Endothelial cell of umbilical vein (primary cell): ENCODE results near the gene ITGA5. TPM values are rescaled to one million over a fixed set of nuclear protein-coding genes. Genes with fewer than 3 reads are reported as not detected.

Experiments
- BruUV-seq: library from RNA; stranded (reverse); fragments of 400-500 nt; replicated peaks from 2 replicates; lab custom pipeline; 2021; lab: Mats Ljungman, UMichigan
- CTCF ChIA-PET: fragments of 300-600, 350-600 bp; sonication (Branson Sonifier 250); formaldehyde crosslinking; loops from one replicate; lab custom pipeline; 2021; ENCODE audit warnings: antibody characterized with exemption, inconsistent platforms; lab: Charles Lee
- POLR2A ChIA-PET: fragments of 300-600, 350-600 bp; sonication (Branson Sonifier 250); formaldehyde crosslinking; loops from one replicate; lab custom pipeline; 2021; ENCODE audit warnings: antibody characterized with exemption, inconsistent platforms; lab: Charles Lee
- DNase-seq: peaks from one replicate; pipeline ENCODE4 v3.0.0-alpha.2; 2011; ENCODE audit warnings: low read depth, low spot score
- FAIRE-seq: peaks from 2 replicates; lab custom pipeline; 2011; peaks lifted over from hg19 to GRCh38; lab: Jason Lieb, UNC
- H2AFZ ChIP-seq: 2 replicates; pipeline ENCODE4 v1.6.0; 2012; ENCODE audit warnings: low read depth, low read length, control low read depth, inconsistent platforms
- H3K27ac ChIP-seq: 2 replicates; pipeline ENCODE4 v1.5.1; 2011; ENCODE audit warnings: low read depth, mild to moderate bottlenecking, control low read depth, low read length, moderate library complexity; ENCODE audit not compliant: insufficient read depth
- H3K27me3 ChIP-seq, 2 experiments: 2 replicates each; pipeline versions ENCODE4 v1.6.0 to v1.6.1; 2011; ENCODE audit warnings: low read length in 2 of 2, mixed read lengths in 1 of 2; ENCODE audit not compliant: control insufficient read depth in 2 of 2, insufficient read depth in 2 of 2
- H3K36me3 ChIP-seq, 2 experiments: 2 replicates in 1 of 2; 3 replicates in 1 of 2; pipeline ENCODE4 v1.5.1; 2011; ENCODE audit warnings: low read length in 2 of 2, mild to moderate bottlenecking in 1 of 2, moderate library complexity in 1 of 2; ENCODE audit not compliant: control insufficient read depth in 2 of 2, insufficient read depth in 2 of 2; ENCODE audit errors: extremely low read depth in 1 of 2
- H3K4me1 ChIP-seq: 3 replicates; pipeline ENCODE4 v1.5.1; 2011; ENCODE audit warnings: mild to moderate bottlenecking, low read length; ENCODE audit not compliant: control insufficient read depth, insufficient read depth; ENCODE audit errors: extremely low read depth
- H3K4me2 ChIP-seq: 2 replicates; pipeline ENCODE4 v1.6.1; 2011; ENCODE audit warnings: low read length, control low read depth, mixed read lengths; ENCODE audit not compliant: insufficient read depth
- H3K4me3 ChIP-seq, 3 experiments: fragments of 200-600 bp in 1 of 3; sonication (generic), shearing (Covaris generic) in 1 of 3; replicated peaks in 1 of 3; 2 replicates each; pipeline ENCODE4 v1.5.1; 2011 to 2016; ENCODE audit warnings: control low read depth in 3 of 3, low read length in 3 of 3, mild to moderate bottlenecking in 2 of 3, inconsistent platforms in 1 of 3, low read depth in 1 of 3, moderate library complexity in 1 of 3; ENCODE audit not compliant: insufficient read depth in 1 of 3
- H3K79me2 ChIP-seq: 2 replicates; pipeline ENCODE4 v1.6.0; 2012; ENCODE audit warnings: low read length, inconsistent platforms; ENCODE audit not compliant: control insufficient read depth, insufficient read depth
- H3K9ac ChIP-seq: replicated peaks from 2 replicates; pipeline ENCODE3; 2011; ENCODE audit warnings: low read length, control low read depth; ENCODE audit not compliant: insufficient read depth; ENCODE audit errors: extremely low read depth
- H3K9me1 ChIP-seq: replicated peaks from 3 replicates; pipeline ENCODE4 v1.6.0; 2011; ENCODE audit warnings: mild to moderate bottlenecking, low read length; ENCODE audit not compliant: control insufficient read depth, insufficient read depth; ENCODE audit errors: extremely low read depth
- H3K9me3 ChIP-seq: replicated peaks from 2 replicates; pipeline ENCODE4 v1.5.1; 2012; ENCODE audit warnings: low read length, inconsistent platforms; ENCODE audit not compliant: control insufficient read depth, insufficient read depth
- H4K20me1 ChIP-seq: replicated peaks from 2 replicates; pipeline ENCODE3; 2011; ENCODE audit warnings: mild to moderate bottlenecking, low read length; ENCODE audit not compliant: control insufficient read depth, insufficient read depth; ENCODE audit errors: extremely low read depth
- CTCF ChIP-seq, 2 donors: IDR thresholded peaks; 1 replicate in 1 of 2; 2 replicates in 1 of 2; pipeline ENCODE4 v1.5.1; 2011; ENCODE audit warnings: low read length in 2 of 2, mild to moderate bottlenecking in 2 of 2, moderate library complexity in 2 of 2, control low read depth in 1 of 2, inconsistent platforms in 1 of 2, low read depth in 1 of 2; ENCODE audit not compliant: insufficient read depth in 1 of 2; ENCODE audit errors: extremely low read depth in 1 of 2
- EZH2 ChIP-seq: IDR thresholded peaks from 2 replicates; pipeline ENCODE4 v1.6.1; 2012; ENCODE audit warnings: borderline replicate concordance, low read depth, mild to moderate bottlenecking, moderate library complexity, low read length, inconsistent platforms; ENCODE audit not compliant: severe bottlenecking
- FOS ChIP-seq: IDR thresholded peaks from 2 replicates; pipeline ENCODE4 v1.6.1; 2011; ENCODE audit warnings: mild to moderate bottlenecking, low read length, moderate library complexity, borderline replicate concordance; ENCODE audit not compliant: insufficient read depth
- GATA2 ChIP-seq: IDR thresholded peaks from 2 replicates; pipeline ENCODE4 v1.7.0; 2011; ENCODE audit warnings: low read depth, mild to moderate bottlenecking, moderate library complexity, mixed read lengths, low read length; ENCODE audit not compliant: insufficient read length, insufficient read depth
- JUN ChIP-seq: IDR thresholded peaks from 2 replicates; pipeline ENCODE4 v1.6.1; 2011; ENCODE audit warnings: borderline replicate concordance, low read depth; ENCODE audit not compliant: insufficient read length, insufficient read depth
- MAX ChIP-seq: IDR thresholded peaks from 2 replicates; pipeline ENCODE4 v1.6.1; 2011; ENCODE audit not compliant: insufficient read depth, insufficient read length
- MYC ChIP-seq: IDR thresholded peaks from one replicate; pipeline ENCODE4 v1.6.1; 2011; ENCODE audit warnings: mild to moderate bottlenecking, low read depth, low read length
- POLR2A ChIP-seq: IDR thresholded peaks from 2 replicates; pipeline ENCODE4 v1.6.1; 2012; ENCODE audit warnings: low read depth, mild to moderate bottlenecking, control low read depth, low read length
- POLR2AphosphoS5 ChIP-seq: IDR thresholded peaks from 2 replicates; pipeline ENCODE4 v1.6.1; 2012; ENCODE audit warnings: low read depth, mild to moderate bottlenecking, control low read depth, low read length, moderate library complexity; ENCODE audit not compliant: insufficient read depth
- dilution Hi-C: fragments of 300-500 bp; cut with MboI; formaldehyde crosslinking; loops from one replicate; pipeline ENCODE4 v1.15.0; 2019; ENCODE audit warnings: low sequenced_read_pairs; ENCODE audit not compliant: extremely low pct_ligation_motif_present
- intact Hi-C: fragments of 100-400 bp; cut with micrococcal nuclease; formaldehyde crosslinking; loops from one replicate; pipeline ENCODE4 v1.10.0; 2022
- polyA plus RNA-seq, 4 experiments: library from polyadenylated mRNA; depleted of rRNA in 3 of 4; stranded (reverse) in 3 of 4; unstranded in 1 of 4; fragments of >200 nt; gene quantifications; 2 replicates each; pipeline versions ENCODE4 v1.2.1 to v1.2.3, GENCODE V29; 2011 to 2012; ENCODE audit warnings: missing spikeins in 1 of 4
- total RNA-seq: library from RNA; stranded (reverse); gene quantifications from 2 replicates; pipeline ENCODE4 v1.2.3, GENCODE V29; 2021

The ITGA5 gene
- total and polyA plus RNA-seq, 2 donors (not counting 3 experiments of a cell fraction or from before 2014, with no cell fraction given), result 657 to 938 TPM

- Histone ChIP-seq H3K27ac (no peak overlapping the region), H3K4me3 (no peak overlapping the region), H3K4me2 (no peak overlapping the region), H3K9ac (no peak overlapping the region), H4K20me1 (no peaks in the 10 kb centered on the region), H3K9me1 (no peaks in the 10 kb centered on the region), H2AFZ (no peak overlapping the region), H3K4me1 (peaks cover 7% of the 10 kb centered on the region), H3K36me3 (no peaks in the 10 kb centered on the region), H3K27me3 (no peaks in the 10 kb centered on the region), H3K9me3 (no peaks in the 10 kb centered on the region), H3K79me2 (peaks cover 2% of the 10 kb centered on the region)
- DNase-seq, result no peak
- TF ChIP-seq MAX (no peak), POLR2A (no peak), JUN (no peak), POLR2AphosphoS5 (no peak), MYC (no peak), CTCF (IDR thresholded peaks at IDR 0.05; ENCODE audit: extremely low read depth in 1 of 2, insufficient read depth in 1 of 2, low read depth in 1 of 2, low read length in 2 of 2) (no peak), FOS (no peak), EZH2 (no peak), GATA2 (no peak)
- ChIA-PET POLR2A (no interaction called here), CTCF (interaction anchor here (12.1 kb wide), 1 partner anchor 41 kb away, joined by 517 read pairs; no protein-coding TSS in a partner anchor)
- no peak for FAIRE-seq
- intact Hi-C loops, result no loop called here
- dilution Hi-C loops, result no loop called here
- no TSS peak for BruUV-seq
Measured at GRCh38 chr12:54442099-54442498, 23.0 kb upstream of the ITGA5 start.
